ENCODE results near the gene MASP1.
"Not testable (repeated sequence)": the region's sequence is repeated elsewhere in the genome, so short reads cannot be mapped to it uniquely, and the experiment has no call there.

The MASP1 gene

GRCh38 chr3:187265461-187265955 lies 26.0 kb downstream of the MASP1 start:
- DNase-seq = no peak

GRCh38 chr3:187264911-187265310 lies 26.6 kb downstream of the MASP1 start:
- no peak for DNase-seq

- no peak for DNase-seq
These were observed 27.5 kb downstream of the MASP1 start for GRCh38 chr3:187264021-187264420.

GRCh38 chr3:187263270-187263669 lies 28.3 kb downstream of the MASP1 start:
- DNase-seq = no peak

- no peak for DNase-seq
These were observed 29.2 kb downstream of the MASP1 start for GRCh38 chr3:187262360-187262759.

GRCh38 chr3:187261541-187261969 lies 30.0 kb downstream of the MASP1 start:
- no peak for DNase-seq

GRCh38 chr3:187259171-187259570 lies 32.4 kb downstream of the MASP1 start:
- DNase-seq = no peak

GRCh38 chr3:187257992-187258692 lies 33.4 kb downstream of the MASP1 start:
- DNase-seq = no peak

GRCh38 chr3:187257471-187257870 lies 34.1 kb downstream of the MASP1 start:
- DNase-seq = no peak

GRCh38 chr3:187256051-187256616 lies 35.4 kb downstream of the MASP1 start:
- DNase-seq = no peak

- DNase-seq = peak in 10 of 58 donors; percentile 4 to 45 (median 20)
These were observed 36.2 kb downstream of the MASP1 start for GRCh38 chr3:187255314-187255713.

- DNase-seq = no peak
These were observed 39.2 kb downstream of the MASP1 start for GRCh38 chr3:187252311-187252710.

GRCh38 chr3:187251599-187251998 lies 39.9 kb downstream of the MASP1 start:
- no peak for DNase-seq

GRCh38 chr3:187247398-187247797 lies 44.1 kb downstream of the MASP1 start:
- DNase-seq = no peak

- peak in 1 of 58 donors; percentile 9 for DNase-seq
These were observed 47.5 kb downstream of the MASP1 start for GRCh38 chr3:187243933-187244524.

- no peak for DNase-seq
These were observed 48.6 kb downstream of the MASP1 start for GRCh38 chr3:187242900-187243299.

GRCh38 chr3:187242435-187242834 lies 49.1 kb downstream of the MASP1 start:
- no peak for DNase-seq

- not testable (repeated sequence) for DNase-seq
These were observed 52.7 kb downstream of the MASP1 start for GRCh38 chr3:187238835-187239234.

GRCh38 chr3:187238239-187238638 lies 53.3 kb downstream of the MASP1 start:
- no peak for DNase-seq

GRCh38 chr3:187237741-187238140 lies 53.8 kb downstream of the MASP1 start:
- no peak for DNase-seq

- DNase-seq = no peak
These were observed 54.6 kb downstream of the MASP1 start for GRCh38 chr3:187236962-187237361.

- no peak for DNase-seq
These were observed 61.5 kb downstream of the MASP1 start for GRCh38 chr3:187230011-187230410.

- no peak for DNase-seq
These were observed 62.8 kb downstream of the MASP1 start for GRCh38 chr3:187228740-187229139.

Data from anterior cingulate cortex (tissue), 58 donors.